Liver (tissue), 2 donors: ENCODE data around the gene CACNA1D.

Source experiments
- TF ChIP-seq, protein P1 (sequence below): fragments of 150-350 bp; IDR thresholded peaks from 2 replicates; pipeline ENCODE4 v1.5.1; 2017; ENCODE audit warnings: improper control_type of control experiment, low read depth, low read length; ENCODE audit not compliant: missing input control
- TF ChIP-seq, protein P2 (sequence below): IDR thresholded peaks from 2 replicates; pipeline ENCODE4 v1.6.1; 2016; ENCODE audit warnings: antibody characterized with exemption, mild to moderate bottlenecking
- TF ChIP-seq, protein P3 (sequence below): IDR thresholded peaks from 2 replicates; pipeline ENCODE4 v1.6.1; 2016; ENCODE audit warnings: antibody characterized with exemption
- donor health status: healthy.

DNA sequence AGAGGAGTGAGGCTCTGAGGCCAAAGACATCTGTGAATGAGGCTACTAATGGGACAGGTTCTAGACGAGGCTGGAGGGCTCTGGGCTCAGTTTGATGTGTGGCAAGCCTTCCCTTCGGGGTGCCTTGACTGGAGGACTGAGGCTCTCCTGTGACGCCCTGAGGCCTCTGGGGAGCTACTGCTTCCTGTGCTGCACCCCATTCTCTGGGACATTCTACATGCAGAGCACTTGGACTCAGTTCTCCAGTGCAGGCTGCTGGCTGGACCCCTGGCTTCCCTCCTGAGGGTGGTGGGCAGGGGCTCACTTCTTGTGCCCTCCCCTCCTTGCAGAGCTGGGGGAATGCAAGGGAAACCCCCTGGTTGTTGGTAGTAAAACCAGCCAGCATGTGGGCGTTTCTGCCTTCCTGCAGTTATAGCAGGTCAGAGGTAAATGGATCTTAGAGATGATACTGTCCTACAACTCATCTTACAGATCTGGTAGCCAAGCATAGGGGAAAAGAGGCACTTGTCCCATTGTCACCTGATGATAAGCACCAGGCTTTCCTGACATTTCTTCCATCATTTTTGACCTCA lies 218.5 kb downstream of the CACNA1D start:
- TF ChIP-seq, protein P1, sequence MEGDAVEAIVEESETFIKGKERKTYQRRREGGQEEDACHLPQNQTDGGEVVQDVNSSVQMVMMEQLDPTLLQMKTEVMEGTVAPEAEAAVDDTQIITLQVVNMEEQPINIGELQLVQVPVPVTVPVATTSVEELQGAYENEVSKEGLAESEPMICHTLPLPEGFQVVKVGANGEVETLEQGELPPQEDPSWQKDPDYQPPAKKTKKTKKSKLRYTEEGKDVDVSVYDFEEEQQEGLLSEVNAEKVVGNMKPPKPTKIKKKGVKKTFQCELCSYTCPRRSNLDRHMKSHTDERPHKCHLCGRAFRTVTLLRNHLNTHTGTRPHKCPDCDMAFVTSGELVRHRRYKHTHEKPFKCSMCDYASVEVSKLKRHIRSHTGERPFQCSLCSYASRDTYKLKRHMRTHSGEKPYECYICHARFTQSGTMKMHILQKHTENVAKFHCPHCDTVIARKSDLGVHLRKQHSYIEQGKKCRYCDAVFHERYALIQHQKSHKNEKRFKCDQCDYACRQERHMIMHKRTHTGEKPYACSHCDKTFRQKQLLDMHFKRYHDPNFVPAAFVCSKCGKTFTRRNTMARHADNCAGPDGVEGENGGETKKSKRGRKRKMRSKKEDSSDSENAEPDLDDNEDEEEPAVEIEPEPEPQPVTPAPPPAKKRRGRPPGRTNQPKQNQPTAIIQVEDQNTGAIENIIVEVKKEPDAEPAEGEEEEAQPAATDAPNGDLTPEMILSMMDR = no peak
- TF ChIP-seq, protein P2, sequence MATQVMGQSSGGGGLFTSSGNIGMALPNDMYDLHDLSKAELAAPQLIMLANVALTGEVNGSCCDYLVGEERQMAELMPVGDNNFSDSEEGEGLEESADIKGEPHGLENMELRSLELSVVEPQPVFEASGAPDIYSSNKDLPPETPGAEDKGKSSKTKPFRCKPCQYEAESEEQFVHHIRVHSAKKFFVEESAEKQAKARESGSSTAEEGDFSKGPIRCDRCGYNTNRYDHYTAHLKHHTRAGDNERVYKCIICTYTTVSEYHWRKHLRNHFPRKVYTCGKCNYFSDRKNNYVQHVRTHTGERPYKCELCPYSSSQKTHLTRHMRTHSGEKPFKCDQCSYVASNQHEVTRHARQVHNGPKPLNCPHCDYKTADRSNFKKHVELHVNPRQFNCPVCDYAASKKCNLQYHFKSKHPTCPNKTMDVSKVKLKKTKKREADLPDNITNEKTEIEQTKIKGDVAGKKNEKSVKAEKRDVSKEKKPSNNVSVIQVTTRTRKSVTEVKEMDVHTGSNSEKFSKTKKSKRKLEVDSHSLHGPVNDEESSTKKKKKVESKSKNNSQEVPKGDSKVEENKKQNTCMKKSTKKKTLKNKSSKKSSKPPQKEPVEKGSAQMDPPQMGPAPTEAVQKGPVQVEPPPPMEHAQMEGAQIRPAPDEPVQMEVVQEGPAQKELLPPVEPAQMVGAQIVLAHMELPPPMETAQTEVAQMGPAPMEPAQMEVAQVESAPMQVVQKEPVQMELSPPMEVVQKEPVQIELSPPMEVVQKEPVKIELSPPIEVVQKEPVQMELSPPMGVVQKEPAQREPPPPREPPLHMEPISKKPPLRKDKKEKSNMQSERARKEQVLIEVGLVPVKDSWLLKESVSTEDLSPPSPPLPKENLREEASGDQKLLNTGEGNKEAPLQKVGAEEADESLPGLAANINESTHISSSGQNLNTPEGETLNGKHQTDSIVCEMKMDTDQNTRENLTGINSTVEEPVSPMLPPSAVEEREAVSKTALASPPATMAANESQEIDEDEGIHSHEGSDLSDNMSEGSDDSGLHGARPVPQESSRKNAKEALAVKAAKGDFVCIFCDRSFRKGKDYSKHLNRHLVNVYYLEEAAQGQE = no peak
- TF ChIP-seq, protein P3, sequence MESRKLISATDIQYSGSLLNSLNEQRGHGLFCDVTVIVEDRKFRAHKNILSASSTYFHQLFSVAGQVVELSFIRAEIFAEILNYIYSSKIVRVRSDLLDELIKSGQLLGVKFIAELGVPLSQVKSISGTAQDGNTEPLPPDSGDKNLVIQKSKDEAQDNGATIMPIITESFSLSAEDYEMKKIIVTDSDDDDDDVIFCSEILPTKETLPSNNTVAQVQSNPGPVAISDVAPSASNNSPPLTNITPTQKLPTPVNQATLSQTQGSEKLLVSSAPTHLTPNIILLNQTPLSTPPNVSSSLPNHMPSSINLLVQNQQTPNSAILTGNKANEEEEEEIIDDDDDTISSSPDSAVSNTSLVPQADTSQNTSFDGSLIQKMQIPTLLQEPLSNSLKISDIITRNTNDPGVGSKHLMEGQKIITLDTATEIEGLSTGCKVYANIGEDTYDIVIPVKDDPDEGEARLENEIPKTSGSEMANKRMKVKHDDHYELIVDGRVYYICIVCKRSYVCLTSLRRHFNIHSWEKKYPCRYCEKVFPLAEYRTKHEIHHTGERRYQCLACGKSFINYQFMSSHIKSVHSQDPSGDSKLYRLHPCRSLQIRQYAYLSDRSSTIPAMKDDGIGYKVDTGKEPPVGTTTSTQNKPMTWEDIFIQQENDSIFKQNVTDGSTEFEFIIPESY = no peak
